ENCODE measurements around the gene CRLF2. TPM values are rescaled to one million over a fixed set of nuclear protein-coding genes. Genes with fewer than 3 reads are reported as not detected.
"Not testable (repeated sequence)": the region's sequence is repeated elsewhere in the genome, so short reads cannot be mapped to it uniquely, and the experiment has no call there.

Gene CRLF2
- polyA plus RNA-seq, 1 donor: 0.08 TPM

- DNase-seq (ENCODE audit: low read depth): no peak
These were observed 45.0 kb downstream of the CRLF2 start for GRCh38 chrX:1167466-1167865.

GRCh38 chrX:1165535-1166196 lies 46.8 kb downstream of the CRLF2 start:
- no peak for DNase-seq (ENCODE audit: low read depth)

- no peak for DNase-seq (ENCODE audit: low read depth)
These were observed 47.8 kb downstream of the CRLF2 start for GRCh38 chrX:1164322-1165288.

- DNase-seq (ENCODE audit: low read depth): no peak
These were observed 49.2 kb downstream of the CRLF2 start for GRCh38 chrX:1163231-1163630.

GRCh38 chrX:1162119-1162916 lies 50.1 kb downstream of the CRLF2 start:
- no peak for DNase-seq (ENCODE audit: low read depth)

- no peak for DNase-seq (ENCODE audit: low read depth)
These were observed 52.9 kb downstream of the CRLF2 start for GRCh38 chrX:1159548-1159947.

- DNase-seq (ENCODE audit: low read depth): not testable (repeated sequence)
These were observed 55.6 kb downstream of the CRLF2 start for GRCh38 chrX:1156681-1157455.

GRCh38 chrX:1153940-1154339 lies 58.5 kb downstream of the CRLF2 start:
- DNase-seq (ENCODE audit: low read depth): no peak

GRCh38 chrX:1152090-1152489 lies 60.4 kb downstream of the CRLF2 start:
- no peak for DNase-seq (ENCODE audit: low read depth)

GRCh38 chrX:1151378-1152077 lies 60.9 kb downstream of the CRLF2 start:
- no peak for DNase-seq (ENCODE audit: low read depth)

- no peak for DNase-seq (ENCODE audit: low read depth)
These were observed 61.7 kb downstream of the CRLF2 start for GRCh38 chrX:1150569-1151347.

- DNase-seq (ENCODE audit: low read depth): no peak
These were observed 64.6 kb downstream of the CRLF2 start for GRCh38 chrX:1147611-1148515.

- DNase-seq (ENCODE audit: low read depth): no peak
These were observed 68.2 kb downstream of the CRLF2 start for GRCh38 chrX:1144293-1144692.

Other genes with a start within 250 kb of the CRLF2 start
- 3.0 TPM for gene CSF2RA, start 56.2 kb upstream of the CRLF2 start, polyA plus RNA-seq (ENCODE audit: insufficient read length)
- 18.7 TPM for gene IL3RA, start 124.1 kb upstream of the CRLF2 start, polyA plus RNA-seq (ENCODE audit: insufficient read length)
- 449 TPM for gene SLC25A6, start 179.5 kb upstream of the CRLF2 start, polyA plus RNA-seq (ENCODE audit: insufficient read length)
- gene ASMTL, start 240.3 kb upstream of the CRLF2 start, polyA plus RNA-seq (ENCODE audit: insufficient read length): 17.8 TPM

Measured in forelimb muscle (tissue), 1 donor.